ENCODE results near the gene WAPL. TPM values are rescaled to one million over a fixed set of nuclear protein-coding genes. Genes with fewer than 3 reads are reported as not detected.

The WAPL gene
- total and polyA plus RNA-seq, 2 of the 8 experiments (the other 6 are each of a cell fraction or from before 2014, with no cell fraction given), result 12.8 to 48.1 TPM

DNA sequence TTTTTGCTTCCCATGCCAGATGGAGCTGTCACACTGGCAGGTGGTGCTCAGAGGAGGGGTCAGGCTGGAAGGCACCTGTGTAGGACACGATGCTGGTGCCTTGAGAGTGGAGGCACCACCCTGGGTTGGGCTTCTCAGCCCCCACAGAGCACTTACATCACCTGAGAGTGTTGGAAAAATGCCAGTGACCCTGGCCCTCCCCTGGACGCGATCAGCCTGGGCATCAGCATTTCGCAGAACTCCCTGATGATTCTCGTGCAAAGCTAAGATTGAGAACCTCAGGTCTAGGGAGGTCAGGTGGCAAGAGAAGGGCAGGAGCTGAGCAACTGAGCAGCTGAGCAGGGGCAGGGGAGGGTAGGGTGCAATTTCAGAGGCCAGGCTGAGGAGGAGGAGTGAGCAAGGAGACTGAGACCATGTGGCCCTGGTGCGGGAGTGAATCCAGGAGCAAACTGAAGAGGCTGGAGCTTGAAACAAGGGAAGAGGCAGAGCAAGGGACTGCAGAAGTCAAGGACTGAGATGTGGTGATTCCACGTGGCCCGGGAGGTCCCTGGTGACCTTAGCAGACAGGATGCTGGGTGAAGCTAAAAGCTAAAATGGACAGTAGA lies 130.3 kb downstream of the WAPL start:
- peaks cover 0 to 2% of the 10 kb centered on the region in 2 experiments for H4K20me1 ChIP-seq (replicated peaks in 1 of 2; ENCODE audit: control insufficient read depth in 1 of 2, insufficient read depth in 2 of 2, low read length in 2 of 2)
- no peak overlapping the region for H3K14ac ChIP-seq (ENCODE audit: insufficient read length)
- no peak for FAIRE-seq
- H3K56ac ChIP-seq (replicated peaks; ENCODE audit: insufficient read length, low read depth, low read length), result no peak overlapping the region
- H3K27ac ChIP-seq (ENCODE audit: low read depth, low read length), result no peak overlapping the region
- no peak overlapping the region for H2BK20ac ChIP-seq (ENCODE audit: low read length)
- no peak overlapping the region for H3K18ac ChIP-seq (ENCODE audit: extremely low read depth, low read length)
- no peak overlapping the region for H3K4ac ChIP-seq (replicated peaks; ENCODE audit: insufficient read length, low read depth, low read length)
- no peak overlapping the region for H4K5ac ChIP-seq (ENCODE audit: insufficient read length, low read depth, low read length)
- H4K91ac ChIP-seq (replicated peaks; ENCODE audit: insufficient read length, low read length), result no peak overlapping the region
- H3K27me3 ChIP-seq (replicated peaks in 1 of 4; ENCODE audit: control insufficient read depth in 3 of 4, extremely low read depth in 1 of 4, insufficient read depth in 3 of 4, low read length in 3 of 4), result peaks cover 0 to 15% (median 11%) of the 10 kb centered on the region in 4 experiments; a peak in 4 of 7 replicates
- no peak overlapping the region for H3K23ac ChIP-seq (ENCODE audit: insufficient read length)
- H2AK5ac ChIP-seq (ENCODE audit: low read depth, low read length), result no peak overlapping the region
- H2AFZ ChIP-seq (ENCODE audit: low read length), result no peak overlapping the region
- H2BK5ac ChIP-seq (ENCODE audit: low read depth, low read length), result 0 out of 2 replicates have a peak overlapping the region, but pooled peaks have one; percentile 31
- H3K23me2 ChIP-seq (ENCODE audit: low read depth, low read length), result peaks cover 9% of the 10 kb centered on the region; the same call in 1 of the 2 replicates
- H3K9ac ChIP-seq (replicated peaks in 1 of 4; ENCODE audit: extremely low read depth in 1 of 4, low read depth in 3 of 4, low read length in 3 of 4), result no peak overlapping the region
- peak in 1 of 2 experiments; percentile 35 for DNase-seq (ENCODE audit: low read depth in 1 of 2, low spot score in 2 of 2)
- no peak overlapping the region for H2BK120ac ChIP-seq (replicated peaks; ENCODE audit: low read depth, low read length)
- WGBS, 2 experiments (ENCODE audit: extremely low coverage in 1 of 2, insufficient coverage in 1 of 2, insufficient read length in 1 of 2, insufficient replicate concordance in 2 of 2, low coverage in 1 of 2, low lambda C conversion rate in 2 of 2, missing lambda C conversion rate in 1 of 2), result 85% methylated on average over 8 of the region's 8 CpGs; no CpG with 5 or more reads in 1 of the 2 experiments
- no peaks in the 10 kb centered on the region for H3K79me1 ChIP-seq (ENCODE audit: low read depth, low read length)
- H2BK15ac ChIP-seq (ENCODE audit: low read length), result no peak overlapping the region
- ChIA-PET CTCF (ENCODE audit: partially characterized antibody) (interaction anchor here (0.5 to 9.2 kb wide), 12 partner anchors 9 to 1157 kb away, joined by 3 to 54 read pairs (median 3); no protein-coding TSS in a partner anchor), POLR2A (ENCODE audit: partially characterized antibody) (interaction anchor here (1.0 kb wide), 1 partner anchor 117 kb away, joined by 3 read pairs; no protein-coding TSS in a partner anchor)
- no peak overlapping the region for H3K4me2 ChIP-seq (ENCODE audit: insufficient read depth in 1 of 2, low read depth in 2 of 2, low read length in 2 of 2)
- H3K36me3 ChIP-seq (ENCODE audit: control insufficient read depth in 2 of 4, insufficient read depth in 4 of 4, low read length in 3 of 4), result no peaks in the 10 kb centered on the region
- no peak overlapping the region for H2BK12ac ChIP-seq (ENCODE audit: low read depth, low read length)
- no peaks in the 10 kb centered on the region for H3K79me2 ChIP-seq (ENCODE audit: control insufficient read depth in 1 of 2, insufficient read depth in 2 of 2, low read length in 2 of 2)
- no peak overlapping the region for H3K4me3 ChIP-seq (ENCODE audit: extremely low read depth in 1 of 4, insufficient read depth in 2 of 4, low read depth in 3 of 4, low read length in 4 of 4)
- H4K8ac ChIP-seq (ENCODE audit: extremely low read depth, insufficient read depth, low read length), result no peak overlapping the region; the same call in 1 of the 2 replicates
- H3K9me3 ChIP-seq (ENCODE audit: insufficient read depth in 2 of 2, low read depth in 1 of 2, low read length in 1 of 2), result no peaks in the 10 kb centered on the region
- peaks cover 0 to 16% (median 5%) of the 10 kb centered on the region in 4 experiments; a peak in 5 of 7 replicates for H3K4me1 ChIP-seq (replicated peaks in 1 of 4; ENCODE audit: control insufficient read depth in 3 of 4, insufficient read depth in 4 of 4, low read length in 3 of 4)
- TF ChIP-seq RBBP5 (IDR thresholded peaks at IDR 0.05; ENCODE audit: borderline replicate concordance, low read depth, low read length), result no peak
- TF ChIP-seq CHD2 (IDR thresholded peaks at IDR 0.05; ENCODE audit: low read length), result no peak
- no peak for TF ChIP-seq SIRT6 (IDR thresholded peaks at IDR 0.05; ENCODE audit: low read length)
- TF ChIP-seq SUZ12 (IDR thresholded peaks at IDR 0.05; ENCODE audit: low read length), result no peak
- TF ChIP-seq POLR2AphosphoS5 (IDR thresholded peaks at IDR 0.05; ENCODE audit: low read depth, low read length), result no peak
- no peak for TF ChIP-seq KDM5A (IDR thresholded peaks at IDR 0.05; ENCODE audit: low read length)
- TF ChIP-seq SP4 (IDR thresholded peaks at IDR 0.05; ENCODE audit: low read length), result no peak
- no peak for TF ChIP-seq YY1 (IDR thresholded peaks at IDR 0.05; ENCODE audit: low read depth, low read length)
- no peak for TF ChIP-seq TAF7 (optimal IDR thresholded peaks at IDR 0.05; ENCODE audit: borderline replicate concordance, low read depth, low read length)
- TF ChIP-seq ZNF274 (IDR thresholded peaks at IDR 0.05; ENCODE audit: borderline replicate concordance, extremely low read depth, low read length), result no peak
- no peak for TF ChIP-seq GTF2F1 (IDR thresholded peaks at IDR 0.05; ENCODE audit: borderline replicate concordance, low read depth, low read length)
- no peak for TF ChIP-seq CBX5 (IDR thresholded peaks at IDR 0.05; ENCODE audit: low read depth, low read length)
- TF ChIP-seq PHF8 (conservative IDR thresholded peaks at IDR 0.05; ENCODE audit: low read depth, low read length), result no peak
- TF ChIP-seq NANOG (IDR thresholded peaks at IDR 0.05; ENCODE audit: insufficient read depth, low read depth, low read length, poor library complexity, severe bottlenecking), result no peak

Measured in H1 (cell line).